ENCODE measurements around the gene POLN.

Gene POLN

GRCh38 chr4:2058264-2059045, 183.5 kb downstream of the POLN start:
- no peak for DNase-seq (ENCODE audit: low read depth)

GRCh38 chr4:2057382-2058065, 184.4 kb downstream of the POLN start:
- no peak for DNase-seq (ENCODE audit: low read depth)

- DNase-seq (ENCODE audit: low read depth), result no peak
Measured at GRCh38 chr4:2054217-2054616, 187.7 kb downstream of the POLN start.

- DNase-seq (ENCODE audit: low read depth), result no peak
Measured at GRCh38 chr4:2051086-2051485, 190.8 kb downstream of the POLN start.

GRCh38 chr4:2049811-2050210, 192.1 kb downstream of the POLN start:
- DNase-seq (ENCODE audit: low read depth), result no peak

- DNase-seq (ENCODE audit: low read depth), result no peak
Measured at GRCh38 chr4:2049381-2049780, 192.5 kb downstream of the POLN start.

- DNase-seq (ENCODE audit: low read depth), result no peak
Measured at GRCh38 chr4:2048831-2049230, 193.1 kb downstream of the POLN start.

GRCh38 chr4:2047781-2048581, 193.9 kb downstream of the POLN start:
- DNase-seq (ENCODE audit: low read depth), result no peak

GRCh38 chr4:2047031-2047660, 194.8 kb downstream of the POLN start:
- no peak for DNase-seq (ENCODE audit: low read depth)

- DNase-seq (ENCODE audit: low read depth), result no peak
Measured at GRCh38 chr4:2046031-2046961, 195.6 kb downstream of the POLN start.

GRCh38 chr4:2045518-2045951, 196.4 kb downstream of the POLN start:
- no peak for DNase-seq (ENCODE audit: low read depth)

GRCh38 chr4:2044542-2045517, 197.1 kb downstream of the POLN start:
- DNase-seq (ENCODE audit: low read depth), result no peak

GRCh38 chr4:2044119-2044485, 197.8 kb downstream of the POLN start:
- DNase-seq (ENCODE audit: low read depth), result no peak

GRCh38 chr4:2043396-2044118, 198.4 kb downstream of the POLN start:
- no peak for DNase-seq (ENCODE audit: low read depth)

- no peak for DNase-seq (ENCODE audit: low read depth)
Measured at GRCh38 chr4:2042947-2043395, 198.9 kb downstream of the POLN start.

GRCh38 chr4:2042204-2042946, 199.5 kb downstream of the POLN start:
- no peak for DNase-seq (ENCODE audit: low read depth)

GRCh38 chr4:2041239-2042130, 200.4 kb downstream of the POLN start:
- peak; percentile 82 for DNase-seq (ENCODE audit: low read depth)

All from stimulated activated CD8-positive, alpha-beta memory T cell treated with anti-CD3 and anti-CD28 coated beads, Interleukin-4, amount 100 ng/mL, for 24 hours (primary cell).